HepG2 (cell line): Measurements from ENCODE around the gene RAD50. TPM values are rescaled to one million over a fixed set of nuclear protein-coding genes. Genes with fewer than 3 reads are reported as not detected.

Experiments
- ATAC-seq: fragments of 200-7000 bp; cut with Tn5 transposase; 3 replicates; pipeline ENCODE4 v1.9.1; 2020; ENCODE audit warnings: mild to moderate bottlenecking, moderate library complexity
- BruUV-seq: library from RNA; stranded (reverse); fragments of 400-500 nt; replicated peaks from 2 replicates; lab custom pipeline; 2021; lab: Mats Ljungman, UMichigan
- CTCF ChIA-PET: fragments of 300-600 bp; formaldehyde crosslinking; extraction: SDS; loops from one replicate; lab custom pipeline; 2021; ENCODE audit warnings: low total read pairs, inconsistent platforms, low intra/inter-chr PET ratio; lab: Yijun Ruan, JAX
- POLR2A ChIA-PET: fragments of 350-600 bp; sonication (Branson Sonifier 250); formaldehyde crosslinking; loops from one replicate; lab custom pipeline; 2020; ENCODE audit warnings: antibody characterized with exemption, inconsistent platforms; lab: Yijun Ruan, JAX
- DNase-seq: peaks from one replicate; pipeline ENCODE4 v3.0.0-alpha.2; 2015; ENCODE audit warnings: low spot score
- FAIRE-seq: peaks from 3 replicates; lab custom pipeline; 2011; peaks lifted over from hg19 to GRCh38; lab: Jason Lieb, UNC
- H2AFZ ChIP-seq: one replicate; pipeline ENCODE4 v1.6.1; 2011; ENCODE audit warnings: low read length, inconsistent platforms
- H3K27ac ChIP-seq: fragments of 300-600 bp; 3 replicates; pipeline ENCODE4 v1.8.0; 2011; ENCODE audit warnings: mixed run types, mild to moderate bottlenecking, mixed read lengths, low read length, inconsistent platforms; ENCODE audit not compliant: insufficient read depth; ENCODE audit errors: extremely low read length
- H3K27me3 ChIP-seq, 2 experiments: fragments of 200-600 bp in 1 of 2; 2 replicates in 1 of 2; 3 replicates in 1 of 2; pipeline versions ENCODE4 v1.6.0 to v1.8.0; 2011; ENCODE audit warnings: low read length in 2 of 2, mild to moderate bottlenecking in 2 of 2, moderate library complexity in 2 of 2, inconsistent platforms in 1 of 2; ENCODE audit not compliant: insufficient read depth in 2 of 2, control insufficient read depth in 1 of 2
- H3K36me3 ChIP-seq, 2 experiments: fragments of 200-600 bp in 1 of 2; replicated peaks in 1 of 2; 2 replicates in 1 of 2; 3 replicates in 1 of 2; pipeline versions ENCODE4 v1.5.1 to v1.8.0; 2011; ENCODE audit warnings: low read length in 2 of 2, inconsistent platforms in 1 of 2; ENCODE audit not compliant: insufficient read depth in 2 of 2, control insufficient read depth in 1 of 2
- H3K4me1 ChIP-seq: 2 replicates; pipeline ENCODE4 v1.5.1; 2012; ENCODE audit warnings: low read length, inconsistent platforms; ENCODE audit not compliant: insufficient read depth
- H3K4me2 ChIP-seq: 2 replicates; pipeline ENCODE4 v1.6.0; 2011; ENCODE audit warnings: low read depth, low read length, inconsistent platforms
- H3K4me3 ChIP-seq, 3 experiments: fragments of 200-600 bp in 1 of 3; sonication (generic), shearing (Covaris generic) in 1 of 3; replicated peaks in 1 of 3; 2 replicates each; pipeline ENCODE4 v1.5.1; 2011 to 2016; ENCODE audit warnings: low read length in 3 of 3, inconsistent platforms in 2 of 3, low read depth in 2 of 3, mild to moderate bottlenecking in 2 of 3, control low read depth in 1 of 3, mixed read lengths in 1 of 3; ENCODE audit not compliant: insufficient read depth in 1 of 3
- H3K79me2 ChIP-seq: one replicate; pipeline ENCODE4 v1.6.1; 2011; ENCODE audit warnings: low read length, inconsistent platforms; ENCODE audit not compliant: insufficient read depth
- H3K9ac ChIP-seq: 2 replicates; pipeline ENCODE4 v1.6.0; 2011; ENCODE audit warnings: mild to moderate bottlenecking, low read depth, low read length, inconsistent platforms; ENCODE audit not compliant: insufficient read depth
- H3K9me3 ChIP-seq: 2 replicates; pipeline ENCODE4 v1.5.1; 2012; ENCODE audit warnings: mild to moderate bottlenecking, low read length
- H4K20me1 ChIP-seq: 2 replicates; pipeline ENCODE4 v1.6.0; 2011; ENCODE audit warnings: inconsistent platforms, mild to moderate bottlenecking, low read length, moderate library complexity; ENCODE audit not compliant: insufficient read depth
- BHLHE40 ChIP-seq: IDR thresholded peaks from 2 replicates; pipeline ENCODE4 v1.6.1; 2011; ENCODE audit warnings: low read length, improper control_type of control experiment
- CREB1 ChIP-seq, 2 experiments: fragments of 450-650 bp in 1 of 2; IDR thresholded peaks; 2 replicates each; pipeline ENCODE4 v1.6.1; 2016 to 2017; ENCODE audit warnings: control low read depth in 1 of 2, mild to moderate bottlenecking in 1 of 2, missing compliant biosample characterization in 1 of 2, missing genetic modification characterization in 1 of 2
- EP300 ChIP-seq, 3 experiments: sonication (generic) in 1 of 3; formaldehyde crosslinking in 1 of 3; IDR thresholded peaks; 2 replicates each; pipeline versions ENCODE4 v1.5.1 to v1.6.1; 2011 to 2020; ENCODE audit warnings: low read depth in 2 of 3, low read length in 2 of 3, borderline replicate concordance in 1 of 3, improper control_type of control experiment in 1 of 3, mild to moderate bottlenecking in 1 of 3, missing genetic modification reagents in 1 of 3, moderate library complexity in 1 of 3
- FOSL2 ChIP-seq: sonication (generic); formaldehyde crosslinking; IDR thresholded peaks from 2 replicates; pipeline ENCODE4 v1.4.0; 2020; ENCODE audit warnings: missing genetic modification reagents
- FOXA3 ChIP-seq: IDR thresholded peaks from 2 replicates; pipeline ENCODE4 v1.6.1; 2016; ENCODE audit warnings: missing genetic modification reagents, missing compliant biosample characterization
- FOXK1 ChIP-seq: sonication (generic); formaldehyde crosslinking; IDR thresholded peaks from 2 replicates; pipeline ENCODE4 v1.4.0; 2020; ENCODE audit warnings: low read depth, missing genetic modification reagents, borderline replicate concordance
- FOXK2 ChIP-seq: fragments of 450-650 bp; IDR thresholded peaks from 2 replicates; pipeline ENCODE4 v1.6.1; 2016
- GATAD2A ChIP-seq: IDR thresholded peaks from 2 replicates; pipeline ENCODE4 v1.6.1; 2016
- HMG20A ChIP-seq: IDR thresholded peaks from 2 replicates; pipeline ENCODE4 v1.6.1; 2016; ENCODE audit warnings: borderline replicate concordance
- KLF6 ChIP-seq: IDR thresholded peaks from 2 replicates; pipeline ENCODE4 v1.8.0; 2016; ENCODE audit warnings: missing biosample characterization, missing genetic modification reagents
- MED1 ChIP-seq: sonication (generic); formaldehyde crosslinking; IDR thresholded peaks from 2 replicates; pipeline ENCODE4 v1.4.0; 2020; ENCODE audit warnings: missing genetic modification reagents
- MXI1 ChIP-seq: IDR thresholded peaks from 3 replicates; pipeline ENCODE4 v1.6.1; 2012; ENCODE audit warnings: low read depth, low read length, inconsistent platforms, borderline replicate concordance
- NR2F2 ChIP-seq: IDR thresholded peaks from 2 replicates; pipeline ENCODE4 v1.6.1; 2012; ENCODE audit warnings: low read depth, inconsistent platforms, borderline replicate concordance
- RARA ChIP-seq: IDR thresholded peaks from 2 replicates; pipeline ENCODE4 v1.6.1; 2016; ENCODE audit warnings: missing genetic modification reagents, missing compliant biosample characterization
- RXRB ChIP-seq: IDR thresholded peaks from 2 replicates; pipeline ENCODE4 v1.6.1; 2016; ENCODE audit warnings: borderline replicate concordance, missing genetic modification reagents, missing compliant biosample characterization
- XBP1 ChIP-seq: sonication (generic); formaldehyde crosslinking; IDR thresholded peaks from 2 replicates; pipeline ENCODE4 v1.5.0; 2020; ENCODE audit warnings: missing genetic modification reagents
- ZFY ChIP-seq: sonication (generic); formaldehyde crosslinking; IDR thresholded peaks from 2 replicates; pipeline ENCODE4 v1.4.0; 2020; ENCODE audit warnings: missing genetic modification reagents
- ZNF274 ChIP-seq: sonication (generic); formaldehyde crosslinking; IDR thresholded peaks from 2 replicates; pipeline ENCODE4 v1.5.1; 2020; ENCODE audit warnings: mild to moderate bottlenecking, missing genetic modification reagents
- ZNF3 ChIP-seq: IDR thresholded peaks from 2 replicates; pipeline ENCODE4 v1.7.0; 2017; ENCODE audit warnings: inconsistent platforms
- ZNF574 ChIP-seq: sonication (generic); formaldehyde crosslinking; IDR thresholded peaks from 2 replicates; pipeline ENCODE4 v1.4.0; 2020; ENCODE audit warnings: missing genetic modification reagents
- WGBS: methylation state at CpG from one replicate; pipeline ENCODE4 v1.1.6; 2017; ENCODE audit warnings: low lambda C conversion rate; 5-methylcytosine and 5-hydroxymethylcytosine counted together
- in situ Hi-C: cut with HindIII; loops from 2 replicates; pipeline ENCODE4 v1.10.0; 2017; ENCODE audit warnings: low pct_unique_long_range_greater_than_20kb; ENCODE audit not compliant: extremely low pct_ligation_motif_present
- intact Hi-C: fragments of 100-400 bp; cut with micrococcal nuclease; formaldehyde crosslinking; loops from one replicate; pipeline ENCODE4 v1.10.0; 2022; ENCODE audit not compliant: unreplicated experiment
- polyA plus RNA-seq, 8 experiments: library from polyadenylated mRNA; depleted of rRNA in 3 of 8; stranded (reverse) in 7 of 8; unstranded in 1 of 8; fragments of >200 nt; fragmentation: Illumina TruSeq in 4 of 8; extraction: Trizol in 4 of 8; gene quantifications; 2 replicates each; pipeline versions ENCODE4 v1.2.1 to v1.2.3, GENCODE V29; 2011 to 2016; ENCODE audit warnings: low read depth in 4 of 8, missing spikeins in 1 of 8, mixed read lengths in 1 of 8; ENCODE audit not compliant: insufficient read depth in 1 of 8
- total RNA-seq, 5 experiments: library from RNA; depleted of rRNA; stranded (reverse); fragments of >200 nt; fragmentation: Illumina TruSeq; extraction: Trizol; gene quantifications; 2 replicates each; pipeline ENCODE4 v1.2.3, GENCODE V29; 2016; ENCODE audit warnings: low read depth in 1 of 5
- TF ChIP-seq, protein P1 (sequence below): sonication (generic); formaldehyde crosslinking; IDR thresholded peaks from 2 replicates; pipeline ENCODE4 v1.4.0; 2020; ENCODE audit warnings: missing genetic modification reagents, borderline replicate concordance
- TF ChIP-seq, protein P2 (sequence below): sonication (generic); formaldehyde crosslinking; IDR thresholded peaks from 2 replicates; pipeline ENCODE4 v1.8.1; 2023; ENCODE audit warnings: missing genetic modification reagents, inconsistent platforms, borderline replicate concordance

The RAD50 gene
- total and polyA plus RNA-seq, 2 of the 13 experiments (the other 11 are each of a cell fraction or from before 2014, with no cell fraction given) = 19.2 to 23.4 TPM

GRCh38 chr5:132539716-132540115 is 17.1 kb upstream of the RAD50 start:
- Histone ChIP-seq H3K9me3 (no peaks in the 10 kb centered on the region), H3K27me3 (peaks cover 0 to 12% of the 10 kb centered on the region in 2 experiments; a peak in 1 of 5 replicates), H3K4me3 (no peak overlapping the region), H3K4me1 (peaks cover 11% of the 10 kb centered on the region), H3K79me2 (no peaks in the 10 kb centered on the region), H4K20me1 (no peaks in the 10 kb centered on the region), H3K4me2 (peak overlapping the region; percentile 35; the same call in 1 of the 2 replicates), H3K27ac (no peak overlapping the region), H3K36me3 (no peaks in the 10 kb centered on the region), H2AFZ (no peak overlapping the region), H3K9ac (no peak overlapping the region)
- in situ Hi-C loops (no loop called here), intact Hi-C loops (no loop called here)
- peak; percentile 21 for DNase-seq
- 4% methylated on average over 4 of the region's 4 CpGs for WGBS
- no TSS peak for BruUV-seq
- FAIRE-seq = no peak
- ChIA-PET POLR2A (interaction anchor here (1.1 kb wide), 1 partner anchor 17 kb away, joined by 4 read pairs; the partner anchor contains the start of gene RAD50), CTCF (no interaction called here)
- ATAC-seq = peak; percentile 44; the same call in 1 of the 3 replicates
- no peak for TF ChIP-seq ZNF3
- TF ChIP-seq ZNF574 (CRISPR knock-in tag) = no peak
- TF ChIP-seq BHLHE40 = peak; percentile 44; the same call in 1 of the 2 replicates
- TF ChIP-seq HMG20A (CRISPR knock-in tag) = peak; percentile 66; the same call in 1 of the 2 replicates
- peak; percentile 31; the same call in 1 of the 2 replicates for TF ChIP-seq FOXA3
- TF ChIP-seq NR2F2 = peak; percentile 89
- TF ChIP-seq, protein P1, sequence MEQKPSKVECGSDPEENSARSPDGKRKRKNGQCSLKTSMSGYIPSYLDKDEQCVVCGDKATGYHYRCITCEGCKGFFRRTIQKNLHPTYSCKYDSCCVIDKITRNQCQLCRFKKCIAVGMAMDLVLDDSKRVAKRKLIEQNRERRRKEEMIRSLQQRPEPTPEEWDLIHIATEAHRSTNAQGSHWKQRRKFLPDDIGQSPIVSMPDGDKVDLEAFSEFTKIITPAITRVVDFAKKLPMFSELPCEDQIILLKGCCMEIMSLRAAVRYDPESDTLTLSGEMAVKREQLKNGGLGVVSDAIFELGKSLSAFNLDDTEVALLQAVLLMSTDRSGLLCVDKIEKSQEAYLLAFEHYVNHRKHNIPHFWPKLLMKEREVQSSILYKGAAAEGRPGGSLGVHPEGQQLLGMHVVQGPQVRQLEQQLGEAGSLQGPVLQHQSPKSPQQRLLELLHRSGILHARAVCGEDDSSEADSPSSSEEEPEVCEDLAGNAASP (CRISPR knock-in tag) = peak; percentile 81; the same call in 1 of the 2 replicates
- no peak for TF ChIP-seq ZFY (CRISPR knock-in tag)
- TF ChIP-seq, protein P2, sequence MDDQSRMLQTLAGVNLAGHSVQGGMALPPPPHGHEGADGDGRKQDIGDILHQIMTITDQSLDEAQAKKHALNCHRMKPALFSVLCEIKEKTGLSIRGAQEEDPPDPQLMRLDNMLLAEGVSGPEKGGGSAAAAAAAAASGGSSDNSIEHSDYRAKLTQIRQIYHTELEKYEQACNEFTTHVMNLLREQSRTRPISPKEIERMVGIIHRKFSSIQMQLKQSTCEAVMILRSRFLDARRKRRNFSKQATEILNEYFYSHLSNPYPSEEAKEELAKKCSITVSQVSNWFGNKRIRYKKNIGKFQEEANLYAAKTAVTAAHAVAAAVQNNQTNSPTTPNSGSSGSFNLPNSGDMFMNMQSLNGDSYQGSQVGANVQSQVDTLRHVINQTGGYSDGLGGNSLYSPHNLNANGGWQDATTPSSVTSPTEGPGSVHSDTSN (CRISPR knock-in tag) = no peak
- TF ChIP-seq CREB1 (IDR thresholded peaks at IDR 0.05) = peak; percentile 51; the same call in 1 of the 2 replicates
- no peak for TF ChIP-seq CREB1 (CRISPR knock-in tag; IDR thresholded peaks at IDR 0.05)
- peak; percentile 40; the same call in 1 of the 2 replicates for TF ChIP-seq FOXK1
- TF ChIP-seq FOXK2 = peak; percentile 80
- no peak for TF ChIP-seq XBP1 (CRISPR knock-in tag)
- 0 out of 2 replicates have a peak, but pooled peaks have one; percentile 39 for TF ChIP-seq GATAD2A
- TF ChIP-seq MED1 (CRISPR knock-in tag) = peak; percentile 46; the same call in 1 of the 2 replicates
- TF ChIP-seq ZNF274 (CRISPR knock-in tag) = no peak
- peak in 1 of 2 experiments; percentile 26; a peak in 1 of 4 replicates for TF ChIP-seq EP300 (IDR thresholded peaks at IDR 0.05; ENCODE audit: low read depth in 2 of 2, low read length in 2 of 2)
- TF ChIP-seq EP300 (CRISPR knock-in tag; IDR thresholded peaks at IDR 0.05; ENCODE audit: borderline replicate concordance) = no peak
- peak; percentile 85 for TF ChIP-seq RARA
- TF ChIP-seq KLF6 (CRISPR knock-in tag) = no peak
- TF ChIP-seq MXI1 = peak; percentile 89; the same call in 2 of the 3 replicates
- peak; percentile 89 for TF ChIP-seq RXRB (CRISPR knock-in tag)
- TF ChIP-seq FOSL2 (CRISPR knock-in tag) = peak; percentile 84
